Activated CD4-positive, alpha-beta T cell treated with anti-CD3 and anti-CD28 coated beads, Interleukin-2, amount 10 ng/mL, durations not matched to agents 24 days and 14 days (primary cell): ENCODE measurements around the gene CLEC4M. TPM values are rescaled to one million over a fixed set of nuclear protein-coding genes. Genes with fewer than 3 reads are reported as not detected.
"Not testable (repeated sequence)": the region's sequence is repeated elsewhere in the genome, so short reads cannot be mapped to it uniquely, and the experiment has no call there.

Source experiments
- DNase-seq: peaks from one replicate; pipeline ENCODE4 v3.0.0; 2022
- H3K27ac Mint-ChIP-seq: one replicate; pipeline ENCODE4 v1.8.0; 2022; ENCODE audit warnings: mild to moderate bottlenecking, mixed read lengths
- H3K27me3 Mint-ChIP-seq: one replicate; pipeline ENCODE4 v1.8.0; 2022; ENCODE audit warnings: mixed read lengths
- H3K36me3 Mint-ChIP-seq: one replicate; pipeline ENCODE4 v1.8.0; 2022; ENCODE audit warnings: low read depth, mild to moderate bottlenecking, mixed read lengths
- H3K4me1 Mint-ChIP-seq: one replicate; pipeline ENCODE4 v1.8.0; 2021; ENCODE audit warnings: mixed read lengths
- H3K4me3 Mint-ChIP-seq: one replicate; pipeline ENCODE4 v1.8.0; 2022; ENCODE audit warnings: mild to moderate bottlenecking, moderate library complexity, mixed read lengths
- H3K9me3 Mint-ChIP-seq: one replicate; pipeline ENCODE4 v1.8.0; 2021; ENCODE audit warnings: mixed read lengths
- intact Hi-C: fragments of 100-400 bp; cut with micrococcal nuclease; formaldehyde crosslinking; loops from one replicate; pipeline ENCODE4 v1.15.1; 2023
- total RNA-seq: library from RNA; stranded (reverse); gene quantifications from 2 replicates; pipeline ENCODE4 v1.2.3, GENCODE V29; 2022

Gene CLEC4M
- total RNA-seq, 1 donor from 2014 or later = not detected

DNA sequence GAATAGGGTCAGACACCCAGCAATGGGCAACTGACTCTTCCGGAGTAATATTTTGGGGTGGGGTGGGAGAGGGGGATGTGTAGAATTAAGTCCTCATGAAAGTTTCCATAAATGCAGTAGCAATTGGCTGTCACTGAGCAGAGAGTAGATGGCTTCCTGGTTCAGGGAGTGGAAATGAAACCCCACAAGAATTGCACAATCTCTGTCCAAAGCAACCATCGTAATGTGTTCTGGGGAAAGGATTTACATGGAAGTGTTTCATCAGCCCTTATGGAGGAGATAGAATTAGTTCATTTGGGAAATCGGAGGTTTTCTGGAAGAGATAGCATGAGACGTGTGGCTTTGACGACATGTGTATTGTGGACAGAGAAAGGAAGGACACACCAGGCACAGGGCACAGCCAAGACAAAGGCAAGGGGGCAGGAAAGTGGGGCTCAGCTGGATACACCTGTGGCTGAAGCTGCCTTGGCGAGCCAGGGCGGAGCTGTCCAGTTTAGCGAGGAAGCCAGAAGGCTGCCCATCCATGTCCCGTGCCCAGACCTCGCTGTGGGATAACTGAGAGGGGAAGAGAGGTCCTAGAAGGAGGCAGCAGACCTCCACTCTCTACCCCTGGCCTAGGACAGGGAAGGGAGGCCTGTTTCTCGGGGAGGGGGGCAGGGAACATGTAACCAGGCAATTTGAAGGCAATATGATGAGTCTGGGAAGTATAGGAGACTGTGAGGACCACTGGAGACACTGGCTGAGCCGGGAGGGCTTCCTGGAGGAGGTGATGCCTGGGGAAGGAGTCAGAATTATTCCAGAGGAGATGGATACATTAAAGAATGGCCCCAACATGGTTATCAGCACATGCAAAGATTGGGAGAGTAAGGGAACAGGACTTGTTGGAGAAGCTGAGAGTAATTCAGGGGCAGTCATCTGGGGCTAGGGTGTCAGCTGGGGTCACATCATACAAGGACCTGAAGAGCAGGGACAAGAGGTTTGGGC is 28.5 kb upstream of the CLEC4M start:
- Mint-ChIP-seq H3K36me3 (no peaks in the 10 kb centered on the region), H3K27ac (no peak overlapping the region), H3K4me1 (no peaks in the 10 kb centered on the region), H3K9me3 (no peaks in the 10 kb centered on the region), H3K4me3 (no peak overlapping the region), H3K27me3 (peaks cover 38% of the 10 kb centered on the region)
- no peak for DNase-seq
- intact Hi-C loops = loop anchor here (10.0 kb wide), 1 partner anchor 60 kb away; no protein-coding TSS in a partner anchor

DNA sequence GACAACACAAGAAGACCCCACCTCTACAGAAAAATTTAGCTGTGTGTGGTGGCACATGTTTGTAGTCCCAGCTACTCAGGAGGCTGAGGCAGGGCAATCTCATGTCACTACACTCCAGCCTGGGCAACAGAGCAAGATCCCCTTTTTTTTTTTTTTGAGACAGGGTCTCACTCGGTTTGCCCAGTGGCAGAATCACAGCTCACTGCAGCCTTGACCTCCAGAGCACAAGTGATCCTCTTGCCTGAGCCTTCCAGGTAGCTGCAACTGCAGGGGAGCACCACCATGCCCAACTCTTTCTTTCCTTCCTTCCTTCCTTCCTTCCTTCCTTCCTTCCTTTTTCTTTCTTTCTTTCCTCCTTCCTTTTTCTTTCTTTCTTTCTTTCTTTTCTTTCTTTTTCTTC is 26.9 kb upstream of the CLEC4M start:
- no peak overlapping the region for H3K4me3 Mint-ChIP-seq
- H3K36me3 Mint-ChIP-seq = no peaks in the 10 kb centered on the region
- no peak overlapping the region for H3K27ac Mint-ChIP-seq
- intact Hi-C loops = loop anchor here (10.0 kb wide), 1 partner anchor 59 kb away; no protein-coding TSS in a partner anchor
- DNase-seq = no peak
- no peaks in the 10 kb centered on the region for H3K9me3 Mint-ChIP-seq
- peaks cover 33% of the 10 kb centered on the region for H3K27me3 Mint-ChIP-seq
- H3K4me1 Mint-ChIP-seq = no peaks in the 10 kb centered on the region

GRCh38 chr19:7737215-7737614 is 25.8 kb upstream of the CLEC4M start:
- no peak for DNase-seq
- Mint-ChIP-seq H3K4me1 (no peaks in the 10 kb centered on the region), H3K9me3 (no peaks in the 10 kb centered on the region), H3K4me3 (no peak overlapping the region), H3K27ac (no peak overlapping the region), H3K27me3 (peaks cover 24% of the 10 kb centered on the region), H3K36me3 (no peaks in the 10 kb centered on the region)
- intact Hi-C loops = loop anchor here (10.0 kb wide), 1 partner anchor 58 kb away; no protein-coding TSS in a partner anchor

DNA sequence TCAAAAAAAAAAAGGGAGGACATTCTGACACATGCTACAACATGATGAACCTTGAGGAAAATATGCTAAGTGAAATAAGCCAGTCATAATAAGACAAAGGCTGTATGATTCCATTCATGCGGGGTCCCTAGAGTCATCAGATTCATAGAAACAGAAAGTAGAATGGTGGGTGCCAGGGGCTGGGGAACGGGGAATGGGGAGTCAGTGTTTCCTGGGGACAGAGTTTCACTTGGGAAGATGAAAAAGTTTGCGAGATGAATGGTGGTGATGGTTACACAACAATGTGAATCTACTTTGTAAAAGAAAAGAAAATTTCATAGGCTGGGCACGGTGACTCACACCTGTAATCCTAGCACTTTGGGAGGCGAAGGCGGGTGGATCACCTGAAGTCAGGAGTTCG is 25.0 kb upstream of the CLEC4M start:
- DNase-seq = no peak
- Mint-ChIP-seq H3K27me3 (peaks cover 17% of the 10 kb centered on the region), H3K4me1 (no peaks in the 10 kb centered on the region), H3K27ac (no peak overlapping the region), H3K4me3 (no peak overlapping the region), H3K9me3 (no peaks in the 10 kb centered on the region), H3K36me3 (no peaks in the 10 kb centered on the region)
- intact Hi-C loops = loop anchor here (10.0 kb wide), 1 partner anchor 57 kb away; no protein-coding TSS in a partner anchor

DNA sequence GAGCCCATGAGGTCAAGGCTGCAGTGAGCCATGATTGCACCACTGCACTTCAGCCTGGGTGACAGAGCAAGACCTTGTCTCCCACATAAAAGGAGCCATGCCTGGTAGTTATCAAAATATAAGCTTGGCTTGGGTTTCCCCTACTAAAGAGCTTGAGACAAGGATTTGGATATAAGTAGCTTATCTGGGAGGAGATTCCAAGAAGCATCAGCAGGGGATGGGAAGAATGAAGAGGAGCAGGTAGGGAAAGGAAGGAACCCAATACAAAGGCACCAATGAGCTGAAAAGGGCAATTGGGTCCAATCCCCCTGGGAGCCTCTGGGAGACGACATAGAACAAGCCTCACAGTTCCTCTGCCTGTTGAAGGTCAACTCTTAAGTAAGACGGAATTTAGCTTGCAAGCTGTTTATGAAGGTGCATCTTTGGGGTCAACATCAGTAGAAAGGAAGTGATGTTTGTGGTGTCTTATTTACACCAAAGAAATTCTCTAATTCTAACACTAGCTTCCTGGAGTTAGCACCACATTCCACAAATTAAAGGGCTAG is 23.8 kb upstream of the CLEC4M start:
- Mint-ChIP-seq H3K4me3 (no peak overlapping the region), H3K27ac (no peak overlapping the region), H3K27me3 (peaks cover 15% of the 10 kb centered on the region), H3K4me1 (no peaks in the 10 kb centered on the region), H3K36me3 (no peaks in the 10 kb centered on the region), H3K9me3 (no peaks in the 10 kb centered on the region)
- intact Hi-C loops = loop anchor here (10.0 kb wide), 1 partner anchor 56 kb away; no protein-coding TSS in a partner anchor
- no peak for DNase-seq

DNA sequence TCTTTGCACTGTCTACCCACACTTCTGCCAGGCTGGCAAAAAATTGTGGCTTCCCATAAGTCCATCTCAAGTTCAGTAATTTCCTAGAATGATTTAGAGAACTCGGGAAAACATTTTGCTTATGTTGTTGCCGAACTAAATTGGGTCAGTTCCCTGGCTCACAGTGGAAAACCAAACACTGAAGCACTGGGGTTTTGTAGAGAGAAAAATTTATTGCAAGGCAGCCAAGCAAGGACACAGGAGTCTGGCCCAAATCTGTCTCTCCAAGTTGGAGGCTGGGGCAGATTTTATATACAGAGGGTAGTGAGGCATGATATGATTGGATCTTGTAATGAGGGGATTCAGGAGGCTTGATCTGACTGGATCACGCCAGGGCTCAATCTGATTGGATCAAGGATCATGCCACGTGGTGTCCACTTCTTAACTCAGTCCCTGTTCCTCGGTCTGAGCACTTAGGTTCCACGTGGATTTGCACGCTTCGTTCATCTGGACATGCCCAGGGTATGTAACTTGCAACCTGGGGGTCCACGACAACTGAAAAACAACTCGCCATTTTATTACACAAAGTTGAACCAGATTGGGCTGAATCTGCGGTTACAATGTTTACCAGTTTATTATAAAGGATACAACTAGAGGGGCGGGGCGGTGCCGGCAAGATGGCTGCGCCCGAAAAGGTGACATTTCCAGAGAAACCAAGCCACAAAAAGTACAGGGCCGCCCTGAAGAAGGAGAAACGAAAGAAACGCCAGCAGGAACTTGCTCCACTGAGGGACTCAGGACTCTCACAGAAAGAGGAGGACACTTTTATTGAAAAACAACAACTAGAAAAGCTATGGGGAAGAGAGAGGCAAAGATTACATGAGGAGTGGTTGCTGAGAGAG is 23.0 kb upstream of the CLEC4M start:
- Mint-ChIP-seq H3K9me3 (no peaks in the 10 kb centered on the region), H3K36me3 (no peaks in the 10 kb centered on the region), H3K27me3 (peaks cover 11% of the 10 kb centered on the region), H3K4me3 (no peak overlapping the region), H3K4me1 (no peaks in the 10 kb centered on the region), H3K27ac (no peak overlapping the region)
- intact Hi-C loops = loop anchor here (10.0 kb wide), 1 partner anchor 55 kb away; no protein-coding TSS in a partner anchor
- no peak for DNase-seq

DNA sequence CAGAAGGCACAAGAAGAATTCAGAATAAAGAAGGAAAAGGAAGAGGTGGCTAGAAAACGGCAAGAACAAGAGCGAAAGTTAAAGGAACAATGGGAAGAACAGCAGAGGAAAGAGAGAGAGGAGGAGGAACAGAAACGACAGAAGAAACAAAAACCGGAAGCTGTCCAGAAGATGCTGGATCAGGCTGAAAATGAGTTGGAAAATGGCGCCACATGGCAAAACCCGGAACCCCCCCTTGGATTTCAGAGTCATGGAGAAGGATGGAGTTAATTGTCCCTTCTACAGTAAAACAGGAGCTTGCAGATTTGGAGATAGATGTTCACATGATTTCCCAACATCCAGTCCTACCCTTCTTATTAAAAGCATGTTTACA is 22.4 kb upstream of the CLEC4M start:
- intact Hi-C loops = no loop called here
- DNase-seq = no peak
- no peak overlapping the region for H3K4me3 Mint-ChIP-seq
- H3K27ac Mint-ChIP-seq = no peak overlapping the region
- no peaks in the 10 kb centered on the region for H3K4me1 Mint-ChIP-seq
- no peaks in the 10 kb centered on the region for H3K36me3 Mint-ChIP-seq
- peaks cover 11% of the 10 kb centered on the region for H3K27me3 Mint-ChIP-seq
- H3K9me3 Mint-ChIP-seq = no peaks in the 10 kb centered on the region

DNA sequence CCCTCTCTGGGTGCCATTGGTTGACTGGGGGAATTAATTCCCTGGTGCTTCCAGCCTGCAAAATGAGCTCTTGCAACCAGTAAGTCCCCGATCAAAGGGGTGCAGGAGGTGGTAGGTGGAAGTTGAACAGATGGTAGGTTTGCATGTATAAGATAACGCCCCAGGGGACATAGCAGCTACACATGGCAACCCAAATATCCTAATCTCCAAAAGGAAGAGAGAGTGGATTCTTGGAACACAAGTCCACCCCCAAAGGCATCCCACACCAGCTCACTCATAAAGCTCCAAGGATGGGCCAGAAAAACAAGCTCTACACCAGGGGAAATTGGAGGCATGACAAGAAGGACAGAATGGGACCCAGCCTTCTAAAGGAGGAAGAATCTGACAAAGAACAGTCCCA is 20.5 kb upstream of the CLEC4M start:
- no peaks in the 10 kb centered on the region for H3K4me1 Mint-ChIP-seq
- no peaks in the 10 kb centered on the region for H3K36me3 Mint-ChIP-seq
- DNase-seq = no peak
- no peaks in the 10 kb centered on the region for H3K9me3 Mint-ChIP-seq
- no peak overlapping the region for H3K4me3 Mint-ChIP-seq
- H3K27ac Mint-ChIP-seq = no peak overlapping the region
- intact Hi-C loops = no loop called here
- H3K27me3 Mint-ChIP-seq = peaks cover 8% of the 10 kb centered on the region

DNA sequence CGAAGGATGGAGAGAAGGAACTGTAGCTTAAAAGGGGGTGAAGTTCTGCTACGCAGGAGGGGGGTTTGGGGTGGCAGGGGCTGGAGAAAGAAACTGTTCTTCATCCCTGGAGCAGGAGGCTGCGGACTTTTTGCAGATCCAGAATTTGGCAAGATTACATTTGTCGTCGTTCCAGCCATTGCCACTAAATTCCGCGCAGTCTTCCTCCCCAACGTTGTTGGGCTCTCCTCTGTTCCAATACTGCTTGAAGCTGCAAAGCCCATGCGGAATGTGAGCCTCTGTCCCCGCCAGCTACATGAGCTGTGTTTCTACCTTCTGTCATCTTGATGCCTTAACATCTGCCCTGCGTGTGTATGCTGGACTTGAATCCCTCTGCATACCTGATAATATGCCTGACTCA is 20.1 kb upstream of the CLEC4M start:
- intact Hi-C loops = no loop called here
- Mint-ChIP-seq H3K9me3 (peaks cover 1% of the 10 kb centered on the region), H3K27ac (no peak overlapping the region), H3K27me3 (peaks cover 8% of the 10 kb centered on the region), H3K4me1 (no peaks in the 10 kb centered on the region), H3K36me3 (no peaks in the 10 kb centered on the region), H3K4me3 (no peak overlapping the region)
- no peak for DNase-seq

- Mint-ChIP-seq H3K36me3 (no peaks in the 10 kb centered on the region), H3K27me3 (peaks cover 8% of the 10 kb centered on the region), H3K27ac (no peak overlapping the region), H3K4me3 (no peak overlapping the region), H3K4me1 (no peaks in the 10 kb centered on the region), H3K9me3 (peaks cover 4% of the 10 kb centered on the region)
- intact Hi-C loops = no loop called here
- no peak for DNase-seq
Measured at GRCh38 chr19:7743425-7743841, 19.6 kb upstream of the CLEC4M start.

GRCh38 chr19:7744199-7744786 is 18.8 kb upstream of the CLEC4M start:
- intact Hi-C loops = no loop called here
- H3K4me3 Mint-ChIP-seq = no peak overlapping the region
- H3K9me3 Mint-ChIP-seq = peaks cover 4% of the 10 kb centered on the region
- H3K36me3 Mint-ChIP-seq = no peaks in the 10 kb centered on the region
- H3K4me1 Mint-ChIP-seq = no peaks in the 10 kb centered on the region
- DNase-seq = no peak
- H3K27ac Mint-ChIP-seq = no peak overlapping the region
- peaks cover 8% of the 10 kb centered on the region for H3K27me3 Mint-ChIP-seq

GRCh38 chr19:7744871-7745650 is 18.0 kb upstream of the CLEC4M start:
- H3K27me3 Mint-ChIP-seq = peaks cover 8% of the 10 kb centered on the region
- H3K36me3 Mint-ChIP-seq = no peaks in the 10 kb centered on the region
- intact Hi-C loops = no loop called here

GRCh38 chr19:7746306-7746705 is 16.7 kb upstream of the CLEC4M start:
- peaks cover 13% of the 10 kb centered on the region for H3K9me3 Mint-ChIP-seq
- H3K4me1 Mint-ChIP-seq, H3K4me3 Mint-ChIP-seq, H3K27ac Mint-ChIP-seq, intact Hi-C loops, H3K36me3 Mint-ChIP-seq, H3K27me3 Mint-ChIP-seq, DNase-seq: not testable (repeated sequence)

More at GRCh38 chr19:7744871-7745650, 18.0 kb upstream of the CLEC4M start:
- DNase-seq = no peak
- H3K27ac Mint-ChIP-seq = no peak overlapping the region
- H3K9me3 Mint-ChIP-seq = peaks cover 5% of the 10 kb centered on the region
- no peak overlapping the region for H3K4me3 Mint-ChIP-seq
- no peaks in the 10 kb centered on the region for H3K4me1 Mint-ChIP-seq
